SU-DHL-6 (cell line): ENCODE measurements around the gene TNRC6B.

ENCODE experiments used
- EZH2phosphoT487 ChIP-seq: fragments of 200-600 bp; sonication (generic), shearing (Covaris generic); conservative IDR thresholded peaks from 2 replicates; pipeline ENCODE4 v1.6.1; 2018; ENCODE audit warnings: mild to moderate bottlenecking, antibody characterized with exemption, low read length, moderate library complexity, mixed read lengths
- TF ChIP-seq, protein P1 (sequence below): fragments of 200-600 bp; sonication (generic); IDR thresholded peaks from one replicate; pipeline ENCODE4 v1.5.1; 2017; ENCODE audit warnings: antibody characterized with exemption, mild to moderate bottlenecking, low read length, moderate library complexity; ENCODE audit not compliant: insufficient read depth, poor library complexity, severe bottlenecking

DNA sequence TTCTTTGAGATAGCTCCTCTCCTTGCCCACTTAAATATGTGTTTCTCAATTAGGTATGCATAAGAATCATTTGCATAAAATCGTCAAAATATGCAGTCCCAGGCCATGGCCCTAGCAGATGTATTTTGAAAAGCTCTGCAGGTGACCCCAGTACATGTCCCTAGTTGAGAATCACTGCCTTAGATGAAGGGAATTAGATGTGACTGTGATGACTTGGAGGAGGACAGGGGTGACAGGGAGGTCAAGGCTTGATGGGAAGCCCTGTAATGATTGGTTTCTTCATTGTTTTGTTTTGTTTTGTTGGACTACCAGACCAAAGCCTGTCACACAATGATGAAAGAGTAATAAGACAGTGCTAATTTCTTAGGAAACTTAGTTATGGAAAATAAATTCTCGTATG lies 74.4 kb downstream of the TNRC6B start:
- TF ChIP-seq, protein P1, sequence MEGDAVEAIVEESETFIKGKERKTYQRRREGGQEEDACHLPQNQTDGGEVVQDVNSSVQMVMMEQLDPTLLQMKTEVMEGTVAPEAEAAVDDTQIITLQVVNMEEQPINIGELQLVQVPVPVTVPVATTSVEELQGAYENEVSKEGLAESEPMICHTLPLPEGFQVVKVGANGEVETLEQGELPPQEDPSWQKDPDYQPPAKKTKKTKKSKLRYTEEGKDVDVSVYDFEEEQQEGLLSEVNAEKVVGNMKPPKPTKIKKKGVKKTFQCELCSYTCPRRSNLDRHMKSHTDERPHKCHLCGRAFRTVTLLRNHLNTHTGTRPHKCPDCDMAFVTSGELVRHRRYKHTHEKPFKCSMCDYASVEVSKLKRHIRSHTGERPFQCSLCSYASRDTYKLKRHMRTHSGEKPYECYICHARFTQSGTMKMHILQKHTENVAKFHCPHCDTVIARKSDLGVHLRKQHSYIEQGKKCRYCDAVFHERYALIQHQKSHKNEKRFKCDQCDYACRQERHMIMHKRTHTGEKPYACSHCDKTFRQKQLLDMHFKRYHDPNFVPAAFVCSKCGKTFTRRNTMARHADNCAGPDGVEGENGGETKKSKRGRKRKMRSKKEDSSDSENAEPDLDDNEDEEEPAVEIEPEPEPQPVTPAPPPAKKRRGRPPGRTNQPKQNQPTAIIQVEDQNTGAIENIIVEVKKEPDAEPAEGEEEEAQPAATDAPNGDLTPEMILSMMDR = no peak
- no peak for TF ChIP-seq EZH2phosphoT487
